Vagina (tissue), 2 donors: ENCODE data around the gene SYNDIG1. TPM values are rescaled to one million over a fixed set of nuclear protein-coding genes. Genes with fewer than 3 reads are reported as not detected.

ENCODE experiments used
- DNase-seq, 2 donors: peaks; one replicate each; pipeline ENCODE4 v3.0.0-alpha.2; 2017; ENCODE audit errors: extremely low spot score in 2 of 2
- H3K27ac ChIP-seq: fragments of 200-600 bp; sonication (generic); one replicate; pipeline ENCODE4 v1.5.1; 2019
- H3K27me3 ChIP-seq: fragments of 200-600 bp; sonication (generic); one replicate; pipeline ENCODE4 v1.5.1; 2019
- H3K36me3 ChIP-seq, 2 donors: fragments of 200-600 bp; sonication (generic); one replicate each; pipeline ENCODE4 v1.5.1; 2017 to 2019
- H3K4me1 ChIP-seq: fragments of 200-600 bp; sonication (generic); one replicate; pipeline ENCODE4 v1.5.1; 2019
- H3K4me3 ChIP-seq, 2 donors: fragments of 200-600 bp; sonication (generic); 1 replicate in 1 of 2; 2 replicates in 1 of 2; pipeline ENCODE4 v1.5.1; 2016 to 2019
- H3K9me3 ChIP-seq: fragments of 200-600 bp; sonication (generic); one replicate; pipeline ENCODE4 v1.5.1; 2019
- POLR2A ChIP-seq, 2 donors: fragments of 450-650 bp; IDR thresholded peaks; one replicate each; pipeline ENCODE4 v1.6.1; 2017; ENCODE audit warnings: antibody characterized with exemption in 2 of 2, mild to moderate bottlenecking in 2 of 2, moderate library complexity in 2 of 2
- POLR2AphosphoS5 ChIP-seq, 2 donors: sonication (generic); formaldehyde crosslinking; IDR thresholded peaks; one replicate each; pipeline ENCODE4 v1.9.0; 2017; ENCODE audit warnings: antibody characterized with exemption in 2 of 2, mild to moderate bottlenecking in 2 of 2, low read depth in 1 of 2; ENCODE audit not compliant: insufficient read depth in 1 of 2
- intact Hi-C: fragments of 100-400 bp; cut with DNase I; formaldehyde crosslinking; loops from one replicate; pipeline ENCODE4 v1.15.1; 2023
- total RNA-seq: library from RNA; depleted of rRNA; stranded (reverse); fragments of >200 nt; gene quantifications from one replicate; pipeline ENCODE4 v1.2.3, GENCODE V29; 2016
- TF ChIP-seq, protein P1 (sequence below), 3 experiments: fragments of 450-650 bp in 2 of 3; fragments of 200-600 bp in 1 of 3; sonication (generic) in 1 of 3; IDR thresholded peaks; one replicate each; pipeline ENCODE4 v1.5.1; 2017 to 2019; ENCODE audit warnings: antibody characterized with exemption in 3 of 3, mild to moderate bottlenecking in 2 of 3, moderate library complexity in 2 of 3

SYNDIG1 gene
- total RNA-seq, 1 donor from 2014 or later = 3.2 TPM

DNA sequence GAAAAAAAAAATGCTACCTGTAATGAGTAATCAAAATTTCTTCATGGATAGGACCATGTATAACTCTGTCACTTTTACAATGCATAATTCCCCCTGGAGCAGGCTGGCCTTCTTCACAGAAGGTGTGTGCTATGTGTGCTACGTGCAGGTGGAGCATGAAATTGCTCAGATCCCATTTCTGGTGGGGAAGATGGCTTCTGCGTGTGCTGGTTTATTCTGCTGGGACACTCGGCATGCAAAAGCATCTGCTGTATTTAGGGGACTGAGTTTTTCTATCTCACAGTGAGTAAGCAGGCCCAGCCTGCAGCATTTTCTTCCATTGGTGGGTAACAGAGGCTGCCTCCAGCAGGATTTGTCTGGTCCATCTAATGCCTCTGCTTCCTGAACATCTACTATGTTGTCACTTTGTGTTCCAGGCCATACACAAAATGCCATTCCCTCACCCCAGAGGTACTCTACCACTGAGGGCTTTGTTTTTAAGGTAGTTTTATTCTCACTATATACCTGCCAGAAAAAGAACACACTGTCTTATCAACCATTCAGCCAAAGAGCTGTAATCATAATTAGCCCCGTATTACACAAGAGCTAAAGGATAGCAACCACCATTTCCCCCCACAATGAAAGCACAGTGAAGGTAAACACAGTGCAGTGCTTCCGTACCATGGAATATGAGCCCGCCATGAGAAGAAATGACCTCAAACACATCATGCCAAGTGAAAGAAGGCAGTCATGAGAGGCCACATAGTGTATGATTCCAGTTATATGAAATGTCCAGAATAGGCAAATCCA, 62.4 kb downstream of the SYNDIG1 start:
- intact Hi-C loops = no loop called here
- H3K27ac ChIP-seq = no peak overlapping the region
- DNase-seq = no peak

DNA sequence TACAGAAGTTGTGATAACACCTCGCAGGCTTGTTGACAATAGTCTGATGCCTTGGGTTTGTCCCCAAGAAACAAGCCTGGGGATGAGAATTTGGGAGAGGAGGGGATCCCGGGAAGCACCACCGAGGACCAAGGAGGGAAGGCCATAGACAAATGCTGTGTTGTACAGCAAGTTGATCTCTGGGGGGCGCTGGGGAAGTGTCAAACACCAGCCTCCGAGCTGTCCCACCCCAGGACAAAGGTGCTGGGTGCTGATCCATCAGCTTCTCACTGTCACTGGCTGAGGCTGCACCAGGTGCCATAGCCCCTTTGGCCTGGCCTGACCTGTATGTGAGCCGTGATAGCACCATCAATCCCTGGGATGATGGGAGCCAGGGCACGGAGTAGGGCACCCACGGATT, 64.0 kb downstream of the SYNDIG1 start:
- Histone ChIP-seq H3K27me3 (no peaks in the 10 kb centered on the region), H3K4me1 (no peaks in the 10 kb centered on the region), H3K4me3 (no peak overlapping the region), H3K27ac (no peak overlapping the region), H3K9me3 (no peaks in the 10 kb centered on the region), H3K36me3 (no peaks in the 10 kb centered on the region)
- TF ChIP-seq, protein P1, sequence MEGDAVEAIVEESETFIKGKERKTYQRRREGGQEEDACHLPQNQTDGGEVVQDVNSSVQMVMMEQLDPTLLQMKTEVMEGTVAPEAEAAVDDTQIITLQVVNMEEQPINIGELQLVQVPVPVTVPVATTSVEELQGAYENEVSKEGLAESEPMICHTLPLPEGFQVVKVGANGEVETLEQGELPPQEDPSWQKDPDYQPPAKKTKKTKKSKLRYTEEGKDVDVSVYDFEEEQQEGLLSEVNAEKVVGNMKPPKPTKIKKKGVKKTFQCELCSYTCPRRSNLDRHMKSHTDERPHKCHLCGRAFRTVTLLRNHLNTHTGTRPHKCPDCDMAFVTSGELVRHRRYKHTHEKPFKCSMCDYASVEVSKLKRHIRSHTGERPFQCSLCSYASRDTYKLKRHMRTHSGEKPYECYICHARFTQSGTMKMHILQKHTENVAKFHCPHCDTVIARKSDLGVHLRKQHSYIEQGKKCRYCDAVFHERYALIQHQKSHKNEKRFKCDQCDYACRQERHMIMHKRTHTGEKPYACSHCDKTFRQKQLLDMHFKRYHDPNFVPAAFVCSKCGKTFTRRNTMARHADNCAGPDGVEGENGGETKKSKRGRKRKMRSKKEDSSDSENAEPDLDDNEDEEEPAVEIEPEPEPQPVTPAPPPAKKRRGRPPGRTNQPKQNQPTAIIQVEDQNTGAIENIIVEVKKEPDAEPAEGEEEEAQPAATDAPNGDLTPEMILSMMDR (IDR thresholded peaks at IDR 0.05) = no peak
- TF ChIP-seq POLR2AphosphoS5 (IDR thresholded peaks at IDR 0.05; ENCODE audit: insufficient read depth in 1 of 2, low read depth in 1 of 2) (no peak), POLR2A (IDR thresholded peaks at IDR 0.05) (no peak)
- peak in 1 of 2 donors; percentile 25 for DNase-seq
- intact Hi-C loops = no loop called here

More for the DNA sequence above, 62.4 kb downstream of the SYNDIG1 start:
- TF ChIP-seq, protein P1 (IDR thresholded peaks at IDR 0.05) = no peak
- TF ChIP-seq POLR2A (IDR thresholded peaks at IDR 0.05) (no peak), POLR2AphosphoS5 (IDR thresholded peaks at IDR 0.05; ENCODE audit: insufficient read depth in 1 of 2, low read depth in 1 of 2) (no peak)
- no peaks in the 10 kb centered on the region for H3K27me3 ChIP-seq
- H3K4me3 ChIP-seq = no peak overlapping the region
- no peaks in the 10 kb centered on the region for H3K4me1 ChIP-seq
- H3K36me3 ChIP-seq = no peaks in the 10 kb centered on the region
- no peaks in the 10 kb centered on the region for H3K9me3 ChIP-seq

DNA sequence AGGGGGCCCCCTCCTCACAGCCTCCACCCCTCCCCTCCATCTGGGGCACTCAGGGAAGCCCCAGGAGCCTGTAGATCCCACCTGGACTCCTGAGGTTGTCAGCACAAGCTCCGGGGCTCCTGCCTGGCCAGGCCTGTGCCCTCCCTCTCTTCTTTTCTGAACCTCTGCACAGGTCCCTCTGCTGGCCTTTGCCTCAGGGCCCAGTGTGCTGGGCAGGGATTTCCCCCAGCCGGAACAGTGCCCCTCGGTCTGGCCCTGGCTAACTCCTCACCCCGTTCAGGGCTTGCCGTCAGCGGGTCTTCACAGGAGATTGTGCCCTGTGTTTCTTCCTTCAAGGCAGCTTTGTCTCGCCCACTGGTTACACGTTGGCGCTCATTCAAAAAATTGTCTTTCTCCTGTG, 64.9 kb downstream of the SYNDIG1 start:
- no peak for TF ChIP-seq POLR2A (IDR thresholded peaks at IDR 0.05)
- TF ChIP-seq POLR2AphosphoS5 (IDR thresholded peaks at IDR 0.05; ENCODE audit: insufficient read depth in 1 of 2, low read depth in 1 of 2) = no peak
- TF ChIP-seq, protein P1 (IDR thresholded peaks at IDR 0.05) = no peak
- no peaks in the 10 kb centered on the region for H3K9me3 ChIP-seq
- H3K27ac ChIP-seq = no peak overlapping the region
- DNase-seq = peak in 1 of 2 donors; percentile 47
- no peaks in the 10 kb centered on the region for H3K27me3 ChIP-seq
- H3K36me3 ChIP-seq = no peaks in the 10 kb centered on the region
- H3K4me3 ChIP-seq = no peak overlapping the region
- no peaks in the 10 kb centered on the region for H3K4me1 ChIP-seq
- intact Hi-C loops = no loop called here

DNA sequence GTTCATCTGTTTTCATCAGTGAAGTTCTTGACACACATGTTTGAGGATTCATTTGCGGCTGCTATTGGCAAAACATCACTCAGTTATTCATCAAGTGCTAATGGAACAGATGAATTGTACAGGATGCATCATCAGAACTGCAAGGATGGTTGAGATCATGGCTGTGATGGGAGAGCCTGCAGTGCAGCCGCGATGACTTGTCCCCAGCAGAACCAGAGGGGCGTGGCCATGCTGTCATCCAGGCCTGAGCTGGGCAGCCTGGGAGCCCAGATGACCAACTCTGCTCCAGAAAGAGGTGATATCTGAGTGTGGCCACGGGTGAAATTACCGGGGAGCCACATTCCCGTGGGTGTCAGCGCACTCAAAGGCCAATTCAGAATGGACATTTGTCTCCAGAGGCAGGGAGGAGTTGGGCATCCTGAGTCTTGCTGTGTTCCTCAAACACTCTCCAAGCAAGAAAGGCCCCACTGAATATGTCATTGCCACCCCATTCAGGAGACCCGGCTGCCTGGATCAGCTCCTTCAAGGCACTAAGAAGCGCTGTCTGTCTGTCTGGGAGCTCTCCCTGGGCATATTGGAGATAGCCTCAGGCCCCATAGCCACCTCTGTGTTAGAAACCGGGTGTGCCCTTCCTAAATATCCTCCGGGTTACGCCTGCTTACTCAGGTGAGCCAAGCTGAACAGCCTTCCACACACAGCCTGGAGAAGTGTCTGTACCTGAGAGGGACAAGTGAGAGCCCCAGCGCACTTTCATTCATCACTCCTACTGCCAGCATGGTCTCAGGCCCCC, 66.7 kb downstream of the SYNDIG1 start:
- Histone ChIP-seq H3K27me3 (no peaks in the 10 kb centered on the region), H3K36me3 (no peaks in the 10 kb centered on the region), H3K9me3 (no peaks in the 10 kb centered on the region), H3K27ac (no peak overlapping the region), H3K4me1 (no peaks in the 10 kb centered on the region), H3K4me3 (no peak overlapping the region)
- DNase-seq = peak in 1 of 2 donors; percentile 75
- intact Hi-C loops = no loop called here
- TF ChIP-seq POLR2A (IDR thresholded peaks at IDR 0.05) = no peak
- TF ChIP-seq POLR2AphosphoS5 (IDR thresholded peaks at IDR 0.05; ENCODE audit: insufficient read depth in 1 of 2, low read depth in 1 of 2) = no peak
- TF ChIP-seq, protein P1 (IDR thresholded peaks at IDR 0.05) = no peak
